ENCODE data around the gene AHDC1. TPM values are rescaled to one million over a fixed set of nuclear protein-coding genes. Genes with fewer than 3 reads are reported as not detected.

AHDC1 gene
- polyA plus RNA-seq, 3 donors = 0.16 to 3.3 (median 0.30) TPM

GRCh38 chr1:27638805-27639204 is 34.9 kb upstream of the AHDC1 start:
- H3K79me2 ChIP-seq (ENCODE audit: insufficient read depth, low read length) = peaks cover 24% of the 10 kb centered on the region
- peaks cover 0 to 2% (median 2%) of the 10 kb centered on the region in 3 donors for H3K27me3 Mint-ChIP-seq (ENCODE audit: low read depth in 3 of 3)
- no peak overlapping the region for H3K27ac ChIP-seq (ENCODE audit: low read depth in 1 of 2, low read length in 2 of 2)
- no peak for DNase-seq
- no peak overlapping the region for H3K4me3 ChIP-seq (replicated peaks in 1 of 3; ENCODE audit: low read depth in 2 of 3, low read length in 3 of 3)
- peaks cover 49% of the 10 kb centered on the region for H3K4me1 Mint-ChIP-seq
- no peak overlapping the region for H3K4me3 Mint-ChIP-seq
- H3K9me3 ChIP-seq (replicated peaks in 1 of 2; ENCODE audit: control insufficient read depth in 1 of 2, insufficient read depth in 1 of 2, low read length in 2 of 2) = no peaks in the 10 kb centered on the region
- TF ChIP-seq, protein P1, sequence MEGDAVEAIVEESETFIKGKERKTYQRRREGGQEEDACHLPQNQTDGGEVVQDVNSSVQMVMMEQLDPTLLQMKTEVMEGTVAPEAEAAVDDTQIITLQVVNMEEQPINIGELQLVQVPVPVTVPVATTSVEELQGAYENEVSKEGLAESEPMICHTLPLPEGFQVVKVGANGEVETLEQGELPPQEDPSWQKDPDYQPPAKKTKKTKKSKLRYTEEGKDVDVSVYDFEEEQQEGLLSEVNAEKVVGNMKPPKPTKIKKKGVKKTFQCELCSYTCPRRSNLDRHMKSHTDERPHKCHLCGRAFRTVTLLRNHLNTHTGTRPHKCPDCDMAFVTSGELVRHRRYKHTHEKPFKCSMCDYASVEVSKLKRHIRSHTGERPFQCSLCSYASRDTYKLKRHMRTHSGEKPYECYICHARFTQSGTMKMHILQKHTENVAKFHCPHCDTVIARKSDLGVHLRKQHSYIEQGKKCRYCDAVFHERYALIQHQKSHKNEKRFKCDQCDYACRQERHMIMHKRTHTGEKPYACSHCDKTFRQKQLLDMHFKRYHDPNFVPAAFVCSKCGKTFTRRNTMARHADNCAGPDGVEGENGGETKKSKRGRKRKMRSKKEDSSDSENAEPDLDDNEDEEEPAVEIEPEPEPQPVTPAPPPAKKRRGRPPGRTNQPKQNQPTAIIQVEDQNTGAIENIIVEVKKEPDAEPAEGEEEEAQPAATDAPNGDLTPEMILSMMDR (IDR thresholded peaks at IDR 0.05) = no peak
- peaks cover 8% of the 10 kb centered on the region for H4K20me1 ChIP-seq (ENCODE audit: insufficient read depth, low read length)
- H3K9me3 Mint-ChIP-seq = peaks cover 0 to 2% (median 0%) of the 10 kb centered on the region in 7 donors
- WGBS (ENCODE audit: insufficient coverage) = no CpG with 5 or more reads among the region's 2 CpGs
- H3K27me3 ChIP-seq (ENCODE audit: control insufficient read depth in 2 of 2, insufficient read depth in 2 of 2, low read length in 2 of 2) = no peaks in the 10 kb centered on the region
- peaks cover 50 to 55% of the 10 kb centered on the region in 2 donors for H3K4me1 ChIP-seq (ENCODE audit: control insufficient read depth in 1 of 2, insufficient read depth in 2 of 2, low read length in 2 of 2)
- H3K4me2 ChIP-seq (replicated peaks; ENCODE audit: extremely low read depth, low read length, poor library complexity, severe bottlenecking) = no peak overlapping the region
- intact Hi-C loops (cut with micrococcal nuclease) = no loop called here
- no peaks in the 10 kb centered on the region for H3K36me3 ChIP-seq (replicated peaks in 1 of 2; ENCODE audit: control insufficient read depth in 1 of 2, insufficient read depth in 2 of 2, low read length in 2 of 2)
- H3K27ac Mint-ChIP-seq = no peak overlapping the region
- H2AFZ ChIP-seq (ENCODE audit: insufficient read depth, low read depth, low read length, poor library complexity, severe bottlenecking) = no peak overlapping the region
- no peak overlapping the region for H3K9ac ChIP-seq (ENCODE audit: insufficient read depth, low read length, poor library complexity, severe bottlenecking)
- H3K36me3 Mint-ChIP-seq = peaks cover 2 to 4% of the 10 kb centered on the region in 2 donors

- H3K4me1 ChIP-seq (ENCODE audit: control insufficient read depth in 1 of 2, insufficient read depth in 2 of 2, low read length in 2 of 2) = peaks cover 48 to 55% of the 10 kb centered on the region in 2 donors
- DNase-seq = no peak
- TF ChIP-seq, protein P1 (IDR thresholded peaks at IDR 0.05) = no peak
- H4K20me1 ChIP-seq (ENCODE audit: insufficient read depth, low read length) = peaks cover 14% of the 10 kb centered on the region
- no peak overlapping the region for H3K9ac ChIP-seq (ENCODE audit: insufficient read depth, low read length, poor library complexity, severe bottlenecking)
- peaks cover 0 to 2% (median 2%) of the 10 kb centered on the region in 3 donors for H3K27me3 Mint-ChIP-seq (ENCODE audit: low read depth in 3 of 3)
- peaks cover 46% of the 10 kb centered on the region for H3K4me1 Mint-ChIP-seq
- H2AFZ ChIP-seq (ENCODE audit: insufficient read depth, low read depth, low read length, poor library complexity, severe bottlenecking) = no peak overlapping the region
- no peak overlapping the region for H3K4me3 ChIP-seq (replicated peaks in 1 of 3; ENCODE audit: low read depth in 2 of 3, low read length in 3 of 3)
- peak overlapping the region in 5 of 7 donors; percentile 70 to 99 (median 98) for H3K27ac Mint-ChIP-seq
- peak overlapping the region in 1 of 2 donors; percentile 98 for H3K27ac ChIP-seq (ENCODE audit: low read depth in 1 of 2, low read length in 2 of 2)
- H3K36me3 ChIP-seq (replicated peaks in 1 of 2; ENCODE audit: control insufficient read depth in 1 of 2, insufficient read depth in 2 of 2, low read length in 2 of 2) = peaks cover 0 to 6% of the 10 kb centered on the region in 2 donors
- H3K27me3 ChIP-seq (ENCODE audit: control insufficient read depth in 2 of 2, insufficient read depth in 2 of 2, low read length in 2 of 2) = no peaks in the 10 kb centered on the region
- 90% methylated on average over 3 of the region's 5 CpGs for WGBS (ENCODE audit: insufficient coverage)
- no peaks in the 10 kb centered on the region for H3K9me3 ChIP-seq (replicated peaks in 1 of 2; ENCODE audit: control insufficient read depth in 1 of 2, insufficient read depth in 1 of 2, low read length in 2 of 2)
- H3K4me3 Mint-ChIP-seq = no peak overlapping the region
- no peak overlapping the region for H3K4me2 ChIP-seq (replicated peaks; ENCODE audit: extremely low read depth, low read length, poor library complexity, severe bottlenecking)
- intact Hi-C loops (cut with micrococcal nuclease) = no loop called here
- peaks cover 0 to 2% (median 0%) of the 10 kb centered on the region in 7 donors for H3K9me3 Mint-ChIP-seq
- peaks cover 7 to 10% of the 10 kb centered on the region in 2 donors for H3K36me3 Mint-ChIP-seq
- peaks cover 31% of the 10 kb centered on the region for H3K79me2 ChIP-seq (ENCODE audit: insufficient read depth, low read length)
Measured at GRCh38 chr1:27638047-27638734, 34.2 kb upstream of the AHDC1 start.

All from CD14-positive monocyte (primary cell).